CD14-positive monocyte (primary cell): ENCODE measurements around the gene SH2D4B. TPM values are rescaled to one million over a fixed set of nuclear protein-coding genes. Genes with fewer than 3 reads are reported as not detected.

Source experiments
- DNase-seq, 3 donors: peaks; one replicate each; pipeline ENCODE4 v3.0.0-alpha.2; 2011 to 2022
- H2AFZ ChIP-seq: 2 replicates; pipeline ENCODE4 v1.6.0; 2012; ENCODE audit warnings: mild to moderate bottlenecking, low read depth, low read length, inconsistent platforms; ENCODE audit not compliant: insufficient read depth, poor library complexity, severe bottlenecking
- H3K27ac ChIP-seq, 2 donors: 1 replicate in 1 of 2; 2 replicates in 1 of 2; pipeline ENCODE4 v1.5.1; 2012 to 2013; ENCODE audit warnings: low read length in 2 of 2, control low read depth in 1 of 2, inconsistent platforms in 1 of 2, low read depth in 1 of 2, mild to moderate bottlenecking in 1 of 2
- H3K27me3 ChIP-seq, 2 donors: one replicate each; pipeline versions ENCODE4 v1.6.0 to v1.6.1; 2011 to 2013; ENCODE audit warnings: low read length in 2 of 2; ENCODE audit not compliant: control insufficient read depth in 2 of 2, insufficient read depth in 2 of 2
- H3K36me3 ChIP-seq, 2 donors: replicated peaks in 1 of 2; 1 replicate in 1 of 2; 2 replicates in 1 of 2; pipeline versions ENCODE4 v1.5.1 to v1.6.1; 2012 to 2013; ENCODE audit warnings: low read length in 2 of 2, control low read depth in 1 of 2, inconsistent platforms in 1 of 2, mild to moderate bottlenecking in 1 of 2; ENCODE audit not compliant: insufficient read depth in 2 of 2, control insufficient read depth in 1 of 2
- H3K4me1 ChIP-seq, 2 donors: 1 replicate in 1 of 2; 2 replicates in 1 of 2; pipeline versions ENCODE4 v1.5.1 to v1.6.1; 2012 to 2013; ENCODE audit warnings: low read length in 2 of 2, control low read depth in 1 of 2, inconsistent platforms in 1 of 2, mild to moderate bottlenecking in 1 of 2, moderate library complexity in 1 of 2; ENCODE audit not compliant: insufficient read depth in 2 of 2, control insufficient read depth in 1 of 2
- H3K4me2 ChIP-seq: replicated peaks from 2 replicates; pipeline ENCODE3; 2012; ENCODE audit warnings: low read length, moderate library complexity, mild to moderate bottlenecking; ENCODE audit not compliant: poor library complexity, severe bottlenecking; ENCODE audit errors: extremely low read depth
- H3K4me3 ChIP-seq, 3 experiments: fragments of 200-600 bp in 1 of 3; sonication (generic) in 1 of 3; replicated peaks in 1 of 3; 1 replicate in 2 of 3; 2 replicates in 1 of 3; pipeline ENCODE4 v1.5.1; 2011 to 2013; ENCODE audit warnings: low read length in 3 of 3, mild to moderate bottlenecking in 3 of 3, control low read depth in 2 of 3, low read depth in 2 of 3, inconsistent platforms in 1 of 3, moderate library complexity in 1 of 3
- H3K79me2 ChIP-seq: 2 replicates; pipeline ENCODE4 v1.6.0; 2012; ENCODE audit warnings: mild to moderate bottlenecking, control low read depth, inconsistent platforms, low read length, moderate library complexity; ENCODE audit not compliant: insufficient read depth
- H3K9ac ChIP-seq: 2 replicates; pipeline ENCODE4 v1.6.0; 2017; ENCODE audit warnings: low read length, mild to moderate bottlenecking; ENCODE audit not compliant: insufficient read depth, poor library complexity, severe bottlenecking
- H3K9me3 ChIP-seq, 2 donors: replicated peaks in 1 of 2; 1 replicate in 1 of 2; 2 replicates in 1 of 2; pipeline versions ENCODE4 v1.5.1 to v1.6.1; 2012 to 2013; ENCODE audit warnings: low read length in 2 of 2, control low read depth in 1 of 2; ENCODE audit not compliant: control insufficient read depth in 1 of 2, insufficient read depth in 1 of 2
- H4K20me1 ChIP-seq: 2 replicates; pipeline ENCODE4 v1.6.0; 2012; ENCODE audit warnings: mild to moderate bottlenecking, low read length, control low read depth, moderate library complexity; ENCODE audit not compliant: insufficient read depth
- H3K27ac Mint-ChIP-seq, 7 donors: one replicate each; pipeline ENCODE4 v1.8.0; 2020; ENCODE audit warnings: mild to moderate bottlenecking in 7 of 7, mixed read lengths in 7 of 7, moderate library complexity in 6 of 7, inconsistent platforms in 2 of 7
- H3K27me3 Mint-ChIP-seq, 3 donors: one replicate each; pipeline ENCODE4 v1.8.0; 2021 to 2022; ENCODE audit warnings: low read depth in 3 of 3, mild to moderate bottlenecking in 3 of 3, mixed read lengths in 3 of 3, moderate library complexity in 3 of 3, inconsistent platforms in 1 of 3
- H3K36me3 Mint-ChIP-seq, 2 donors: one replicate each; pipeline ENCODE4 v1.8.0; 2020; ENCODE audit warnings: mixed read lengths in 2 of 2, inconsistent platforms in 1 of 2, mild to moderate bottlenecking in 1 of 2
- H3K4me1 Mint-ChIP-seq: one replicate; pipeline ENCODE4 v1.8.0; 2020; ENCODE audit warnings: mild to moderate bottlenecking, mixed read lengths
- H3K4me3 Mint-ChIP-seq, 2 donors: one replicate each; pipeline ENCODE4 v1.8.0; 2020; ENCODE audit warnings: mild to moderate bottlenecking in 2 of 2, mixed read lengths in 2 of 2, moderate library complexity in 1 of 2
- H3K9me3 Mint-ChIP-seq, 7 donors: one replicate each; pipeline ENCODE4 v1.8.0; 2020 to 2022; ENCODE audit warnings: mixed read lengths in 7 of 7, mild to moderate bottlenecking in 6 of 7, moderate library complexity in 6 of 7, inconsistent platforms in 2 of 7
- WGBS: methylation state at CpG from one replicate; pipeline ENCODE4 v1.1.5; 2013; ENCODE audit warnings: missing lambda C conversion rate; ENCODE audit not compliant: insufficient coverage; 5-methylcytosine and 5-hydroxymethylcytosine counted together
- intact Hi-C, 2 donors: fragments of 100-400 bp; cut with micrococcal nuclease; formaldehyde crosslinking; loops; one replicate each; pipeline versions ENCODE4 v1.15.0 to v1.15.1; 2023
- polyA plus RNA-seq, 3 donors: library from polyadenylated mRNA; depleted of rRNA in 1 of 3; unstranded in 2 of 3; stranded (reverse) in 1 of 3; fragments of 300-500 nt in 2 of 3; fragments of >200 nt in 1 of 3; fragmentation: Illumina TruSeq in 2 of 3; gene quantifications; 1 replicate in 2 of 3; 2 replicates in 1 of 3; pipeline ENCODE4 v1.2.3, GENCODE V29; 2012 to 2021
- TF ChIP-seq, protein P1 (sequence below): fragments of 200-600 bp; IDR thresholded peaks from one replicate; pipeline ENCODE4 v1.8.0; 2022; ENCODE audit warnings: antibody characterized with exemption, mild to moderate bottlenecking

Gene SH2D4B
- polyA plus RNA-seq, 3 donors, result 0.01 TPM; not detected in 2

DNA sequence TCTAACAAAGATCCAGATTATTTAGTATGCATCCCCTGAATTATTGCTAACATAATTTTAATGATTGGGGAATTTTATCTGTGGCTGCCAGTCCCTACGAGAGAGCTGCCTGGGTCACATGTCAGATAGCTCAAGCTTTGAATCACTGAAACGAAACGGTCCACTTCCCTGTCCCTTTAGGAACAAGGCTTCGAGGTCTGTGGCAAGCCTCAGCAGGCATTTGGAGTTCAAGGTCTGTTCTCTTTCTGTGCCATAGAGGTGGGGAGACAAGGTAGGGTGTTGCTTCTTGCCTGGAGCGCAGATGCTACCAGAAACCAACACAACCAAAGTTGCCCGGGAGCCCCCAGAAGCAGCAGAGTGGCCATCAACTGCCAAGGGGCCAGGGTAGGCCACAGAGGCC, 13.9 kb upstream of the SH2D4B start:
- 33% methylated on average over 5 of the region's 6 CpGs for WGBS

DNA sequence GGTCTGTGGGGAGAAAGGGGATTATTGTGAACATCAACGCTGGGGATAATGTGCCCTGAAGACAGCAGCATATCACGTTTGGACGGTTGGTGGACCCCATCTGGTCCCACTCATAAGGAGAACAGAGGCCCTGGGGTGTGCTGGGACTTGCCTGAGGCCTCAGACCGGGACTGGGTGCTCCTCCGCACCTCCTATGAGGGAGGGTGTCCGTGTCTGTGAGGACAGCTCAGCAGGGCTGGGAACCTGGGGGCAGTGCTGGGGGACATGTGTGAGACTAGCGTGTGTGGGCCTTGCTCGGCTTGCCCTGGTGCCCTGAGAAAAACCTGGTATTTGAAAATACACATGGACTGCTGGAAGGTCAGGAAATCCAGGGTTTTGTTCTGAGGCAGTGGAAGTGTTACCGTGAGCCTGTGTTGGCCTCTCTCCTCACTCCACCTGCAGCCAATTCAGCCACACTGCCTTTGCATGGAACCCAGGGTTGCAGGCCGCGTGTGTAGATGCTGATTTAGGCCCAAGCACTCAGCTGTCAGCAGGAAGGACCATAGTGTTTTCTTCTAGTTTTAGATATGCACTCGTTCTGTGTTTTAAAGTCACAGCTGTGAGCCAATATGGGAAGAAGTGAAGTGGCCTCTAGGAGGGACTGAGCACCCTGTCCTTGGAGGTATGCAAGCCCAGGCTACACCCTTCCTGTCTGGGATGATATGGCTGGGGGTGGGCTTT, 13.4 kb upstream of the SH2D4B start:
- Histone ChIP-seq H2AFZ (no peak overlapping the region), H3K9ac (no peak overlapping the region), H4K20me1 (peaks cover 51% of the 10 kb centered on the region), H3K9me3 (no peaks in the 10 kb centered on the region), H3K36me3 (peaks cover 21 to 29% of the 10 kb centered on the region in 2 donors), H3K4me2 (no peak overlapping the region), H3K4me1 (peaks cover 59 to 66% of the 10 kb centered on the region in 2 donors), H3K4me3 (no peak overlapping the region), H3K79me2 (no peaks in the 10 kb centered on the region), H3K27me3 (no peaks in the 10 kb centered on the region), H3K27ac (peak overlapping the region in 1 of 2 donors; percentile 61)
- Mint-ChIP-seq H3K9me3 (peaks cover 0 to 2% (median 0%) of the 10 kb centered on the region in 7 donors), H3K27ac (peak overlapping the region in 5 of 7 donors; percentile 57 to 79 (median 59)), H3K4me3 (no peak overlapping the region), H3K36me3 (peaks cover 24 to 31% of the 10 kb centered on the region in 2 donors), H3K27me3 (no peaks in the 10 kb centered on the region), H3K4me1 (peaks cover 76% of the 10 kb centered on the region)
- 95% methylated on average over 10 of the region's 12 CpGs for WGBS
- TF ChIP-seq, protein P1, sequence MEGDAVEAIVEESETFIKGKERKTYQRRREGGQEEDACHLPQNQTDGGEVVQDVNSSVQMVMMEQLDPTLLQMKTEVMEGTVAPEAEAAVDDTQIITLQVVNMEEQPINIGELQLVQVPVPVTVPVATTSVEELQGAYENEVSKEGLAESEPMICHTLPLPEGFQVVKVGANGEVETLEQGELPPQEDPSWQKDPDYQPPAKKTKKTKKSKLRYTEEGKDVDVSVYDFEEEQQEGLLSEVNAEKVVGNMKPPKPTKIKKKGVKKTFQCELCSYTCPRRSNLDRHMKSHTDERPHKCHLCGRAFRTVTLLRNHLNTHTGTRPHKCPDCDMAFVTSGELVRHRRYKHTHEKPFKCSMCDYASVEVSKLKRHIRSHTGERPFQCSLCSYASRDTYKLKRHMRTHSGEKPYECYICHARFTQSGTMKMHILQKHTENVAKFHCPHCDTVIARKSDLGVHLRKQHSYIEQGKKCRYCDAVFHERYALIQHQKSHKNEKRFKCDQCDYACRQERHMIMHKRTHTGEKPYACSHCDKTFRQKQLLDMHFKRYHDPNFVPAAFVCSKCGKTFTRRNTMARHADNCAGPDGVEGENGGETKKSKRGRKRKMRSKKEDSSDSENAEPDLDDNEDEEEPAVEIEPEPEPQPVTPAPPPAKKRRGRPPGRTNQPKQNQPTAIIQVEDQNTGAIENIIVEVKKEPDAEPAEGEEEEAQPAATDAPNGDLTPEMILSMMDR, result no peak
- DNase-seq, result no peak
- intact Hi-C loops, result no loop called here

More for the DNA sequence above, 13.9 kb upstream of the SH2D4B start:
- H4K20me1 ChIP-seq, result peaks cover 57% of the 10 kb centered on the region
- peaks cover 53 to 60% of the 10 kb centered on the region in 2 donors for H3K4me1 ChIP-seq
- Mint-ChIP-seq H3K4me1 (peaks cover 75% of the 10 kb centered on the region), H3K27me3 (no peaks in the 10 kb centered on the region), H3K27ac (peak overlapping the region in 6 of 7 donors; percentile 31 to 79 (median 58)), H3K4me3 (no peak overlapping the region), H3K9me3 (peaks cover 0 to 2% (median 0%) of the 10 kb centered on the region in 7 donors), H3K36me3 (peaks cover 29 to 37% of the 10 kb centered on the region in 2 donors)
- H3K36me3 ChIP-seq, result peaks cover 26 to 35% of the 10 kb centered on the region in 2 donors
- no peaks in the 10 kb centered on the region for H3K27me3 ChIP-seq
- intact Hi-C loops, result no loop called here
- peaks cover 2% of the 10 kb centered on the region for H3K79me2 ChIP-seq
- peak overlapping the region in 1 of 2 donors; percentile 61 for H3K27ac ChIP-seq
- H3K9ac ChIP-seq, result no peak overlapping the region
- no peak overlapping the region for H3K4me3 ChIP-seq
- DNase-seq, result peak; percentile 49 to 73 (median 64)
- H3K4me2 ChIP-seq, result no peak overlapping the region
- no peaks in the 10 kb centered on the region for H3K9me3 ChIP-seq
- no peak overlapping the region for H2AFZ ChIP-seq
- TF ChIP-seq, protein P1, result no peak
